SU-DHL-6 (cell line): ENCODE data around the gene RAPGEF5.

Source experiments
- H2AFZ ChIP-seq: fragments of 200-600 bp; sonication (generic); 2 replicates; pipeline ENCODE4 v1.6.1; 2014; ENCODE audit warnings: low read depth, mild to moderate bottlenecking, moderate library complexity, mixed read lengths, antibody characterized with exemption, low read length; ENCODE audit not compliant: severe bottlenecking
- H3F3A ChIP-seq: fragments of 200-600 bp; shearing (Covaris generic); 2 replicates; pipeline ENCODE4 v1.6.0; 2016; ENCODE audit warnings: antibody characterized with exemption, mild to moderate bottlenecking; ENCODE audit not compliant: insufficient read depth
- H3K27ac ChIP-seq: fragments of 200-600 bp; sonication (generic); 2 replicates; pipeline ENCODE4 v1.5.1; 2016; ENCODE audit warnings: low read depth, mild to moderate bottlenecking, low read length, moderate library complexity, mixed read lengths
- H3K27me3 ChIP-seq: fragments of 200-600 bp; sonication (generic), shearing (Covaris generic); 2 replicates; pipeline ENCODE4 v1.6.0; 2014; ENCODE audit warnings: mild to moderate bottlenecking, low read length
- H3K36me3 ChIP-seq: fragments of 200-600 bp; sonication (generic); 2 replicates; pipeline ENCODE4 v1.6.1; 2014; ENCODE audit warnings: mild to moderate bottlenecking, low read length, mixed read lengths
- H3K4me2 ChIP-seq: fragments of 300-600, 200-600 bp; shearing (Covaris generic), sonication (generic); 2 replicates; pipeline ENCODE4 v1.6.0; 2014; ENCODE audit warnings: low read length, low read depth, mild to moderate bottlenecking; ENCODE audit not compliant: poor library complexity, severe bottlenecking
- H3K4me3 ChIP-seq: fragments of 200-600 bp; sonication (generic); 2 replicates; pipeline ENCODE4 v1.5.1; 2014; ENCODE audit warnings: antibody characterized with exemption, low read length, mild to moderate bottlenecking, mixed read lengths; ENCODE audit not compliant: insufficient read depth, poor library complexity, severe bottlenecking
- H3K79me2 ChIP-seq: fragments of 200-600 bp; sonication (generic); 2 replicates; pipeline ENCODE4 v1.6.1; 2014; ENCODE audit warnings: mild to moderate bottlenecking, low read length, moderate library complexity; ENCODE audit not compliant: insufficient read depth
- H3K9ac ChIP-seq: fragments of 200-600 bp; sonication (generic); 2 replicates; pipeline ENCODE4 v1.7.0; 2014; ENCODE audit warnings: mild to moderate bottlenecking, low read length
- H3K9me2 ChIP-seq: fragments of 200-600 bp; sonication (generic); replicated peaks from 2 replicates; pipeline ENCODE4 v1.6.1; 2014; ENCODE audit warnings: low read length; ENCODE audit not compliant: insufficient read depth
- H3K9me3 ChIP-seq: fragments of 200-600 bp; sonication (generic); 2 replicates; pipeline ENCODE4 v1.6.1; 2014; ENCODE audit warnings: low read length, mixed read lengths; ENCODE audit not compliant: insufficient read depth
- H4K20me1 ChIP-seq: fragments of 200-600 bp; sonication (generic); 2 replicates; pipeline ENCODE4 v1.6.1; 2014; ENCODE audit warnings: low read depth, mild to moderate bottlenecking, antibody characterized with exemption, low read length, moderate library complexity, mixed read lengths
- EZH2phosphoT487 ChIP-seq: fragments of 200-600 bp; sonication (generic), shearing (Covaris generic); conservative IDR thresholded peaks from 2 replicates; pipeline ENCODE4 v1.6.1; 2018; ENCODE audit warnings: mild to moderate bottlenecking, antibody characterized with exemption, low read length, moderate library complexity, mixed read lengths
- TF ChIP-seq, protein P1 (sequence below): fragments of 200-600 bp; sonication (generic); IDR thresholded peaks from one replicate; pipeline ENCODE4 v1.5.1; 2017; ENCODE audit warnings: antibody characterized with exemption, mild to moderate bottlenecking, low read length, moderate library complexity; ENCODE audit not compliant: insufficient read depth, poor library complexity, severe bottlenecking

Gene RAPGEF5

DNA sequence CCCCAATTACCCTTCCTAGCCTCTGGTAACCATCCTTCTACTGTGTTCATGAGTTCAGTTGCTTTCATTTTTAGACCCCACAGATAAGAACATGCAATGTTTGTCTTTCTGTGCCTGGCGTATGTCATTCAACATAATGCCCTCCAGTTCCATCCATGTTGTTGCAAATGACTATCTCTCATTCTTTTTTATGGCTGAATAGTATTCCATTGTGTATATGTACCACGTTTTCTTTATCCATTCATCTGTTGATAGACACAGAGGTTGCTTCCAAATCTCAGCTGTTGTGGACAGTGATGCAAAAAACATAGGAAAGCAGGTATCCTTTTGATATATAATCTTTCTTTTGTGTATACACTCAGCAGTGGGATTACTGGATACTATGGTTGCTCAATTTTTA is 51.2 kb downstream of the RAPGEF5 start:
- Histone ChIP-seq H3K79me2 (no peaks in the 10 kb centered on the region), H3K9ac (no peak overlapping the region), H3K4me2 (no peak overlapping the region), H4K20me1 (no peaks in the 10 kb centered on the region), H3K9me2 (no peaks in the 10 kb centered on the region), H3K9me3 (no peaks in the 10 kb centered on the region), H3K27ac (no peak overlapping the region), H2AFZ (no peak overlapping the region), H3K27me3 (no peaks in the 10 kb centered on the region), H3F3A (no peaks in the 10 kb centered on the region), H3K4me3 (no peak overlapping the region), H3K36me3 (no peaks in the 10 kb centered on the region)
- TF ChIP-seq EZH2phosphoT487 = no peak
- TF ChIP-seq, protein P1, sequence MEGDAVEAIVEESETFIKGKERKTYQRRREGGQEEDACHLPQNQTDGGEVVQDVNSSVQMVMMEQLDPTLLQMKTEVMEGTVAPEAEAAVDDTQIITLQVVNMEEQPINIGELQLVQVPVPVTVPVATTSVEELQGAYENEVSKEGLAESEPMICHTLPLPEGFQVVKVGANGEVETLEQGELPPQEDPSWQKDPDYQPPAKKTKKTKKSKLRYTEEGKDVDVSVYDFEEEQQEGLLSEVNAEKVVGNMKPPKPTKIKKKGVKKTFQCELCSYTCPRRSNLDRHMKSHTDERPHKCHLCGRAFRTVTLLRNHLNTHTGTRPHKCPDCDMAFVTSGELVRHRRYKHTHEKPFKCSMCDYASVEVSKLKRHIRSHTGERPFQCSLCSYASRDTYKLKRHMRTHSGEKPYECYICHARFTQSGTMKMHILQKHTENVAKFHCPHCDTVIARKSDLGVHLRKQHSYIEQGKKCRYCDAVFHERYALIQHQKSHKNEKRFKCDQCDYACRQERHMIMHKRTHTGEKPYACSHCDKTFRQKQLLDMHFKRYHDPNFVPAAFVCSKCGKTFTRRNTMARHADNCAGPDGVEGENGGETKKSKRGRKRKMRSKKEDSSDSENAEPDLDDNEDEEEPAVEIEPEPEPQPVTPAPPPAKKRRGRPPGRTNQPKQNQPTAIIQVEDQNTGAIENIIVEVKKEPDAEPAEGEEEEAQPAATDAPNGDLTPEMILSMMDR = no peak

DNA sequence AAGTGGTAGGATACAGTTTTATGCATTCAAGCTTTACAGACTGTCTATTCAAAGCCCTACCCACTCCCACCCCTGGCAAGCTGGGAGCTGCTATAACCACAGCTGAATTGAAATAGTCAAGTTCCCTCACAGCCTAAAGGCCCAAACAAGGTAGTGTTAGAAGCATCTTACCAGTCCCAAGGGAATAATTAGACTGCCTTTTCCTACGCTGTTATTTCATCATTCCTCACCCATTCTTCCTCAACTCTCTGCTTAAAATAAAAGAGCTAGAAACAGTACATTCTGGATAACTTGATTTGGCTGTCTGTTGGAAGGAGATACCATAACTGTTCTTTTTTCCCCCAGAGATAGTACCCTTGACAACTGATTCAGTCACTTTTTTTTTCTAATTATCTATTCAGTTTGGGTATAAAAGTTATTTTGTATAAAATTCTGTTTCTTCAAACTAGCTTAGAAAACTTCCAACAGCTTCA is 54.0 kb downstream of the RAPGEF5 start:
- H3K9ac ChIP-seq = no peak overlapping the region
- no peaks in the 10 kb centered on the region for H3K36me3 ChIP-seq
- no peaks in the 10 kb centered on the region for H4K20me1 ChIP-seq
- no peak overlapping the region for H2AFZ ChIP-seq
- H3K9me2 ChIP-seq = no peaks in the 10 kb centered on the region
- no peaks in the 10 kb centered on the region for H3K9me3 ChIP-seq
- no peaks in the 10 kb centered on the region for H3K79me2 ChIP-seq
- no peak overlapping the region for H3K4me3 ChIP-seq
- no peak overlapping the region for H3K27ac ChIP-seq
- no peak overlapping the region for H3K4me2 ChIP-seq
- no peaks in the 10 kb centered on the region for H3F3A ChIP-seq
- H3K27me3 ChIP-seq = no peaks in the 10 kb centered on the region
- TF ChIP-seq, protein P1 = no peak
- TF ChIP-seq EZH2phosphoT487 = no peak

DNA sequence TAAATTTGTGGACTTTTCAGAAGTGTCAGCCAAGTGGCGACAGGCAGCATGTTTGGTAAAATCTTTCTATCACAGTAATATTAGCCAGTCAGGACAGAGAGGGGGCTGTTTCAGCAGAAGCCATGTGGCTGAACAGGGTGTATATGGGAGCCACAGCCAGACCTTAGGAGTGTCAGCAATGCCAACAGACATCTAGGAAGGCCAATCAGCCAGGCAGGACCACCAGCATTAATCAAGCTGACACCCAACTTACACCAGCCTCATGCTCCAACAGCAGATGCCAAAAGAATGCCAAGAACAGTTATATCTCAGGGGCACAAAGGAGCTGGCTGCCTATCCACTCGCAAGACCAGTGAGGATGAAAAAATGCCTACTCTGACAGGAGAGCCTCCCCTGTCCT is 54.8 kb downstream of the RAPGEF5 start:
- TF ChIP-seq, protein P1 = no peak
- no peak for TF ChIP-seq EZH2phosphoT487
- Histone ChIP-seq H3K4me3 (no peak overlapping the region), H3F3A (no peaks in the 10 kb centered on the region), H4K20me1 (no peaks in the 10 kb centered on the region), H3K79me2 (no peaks in the 10 kb centered on the region), H3K9me3 (no peaks in the 10 kb centered on the region), H3K9ac (no peak overlapping the region), H2AFZ (no peak overlapping the region), H3K36me3 (no peaks in the 10 kb centered on the region), H3K27me3 (no peaks in the 10 kb centered on the region), H3K27ac (no peak overlapping the region), H3K4me2 (no peak overlapping the region), H3K9me2 (no peaks in the 10 kb centered on the region)
